ENCODE measurements around the gene PADI3. TPM values are rescaled to one million over a fixed set of nuclear protein-coding genes. Genes with fewer than 3 reads are reported as not detected.

The PADI3 gene
- total RNA-seq, 1 experiment from 2014 or later, result 2.5 TPM

DNA sequence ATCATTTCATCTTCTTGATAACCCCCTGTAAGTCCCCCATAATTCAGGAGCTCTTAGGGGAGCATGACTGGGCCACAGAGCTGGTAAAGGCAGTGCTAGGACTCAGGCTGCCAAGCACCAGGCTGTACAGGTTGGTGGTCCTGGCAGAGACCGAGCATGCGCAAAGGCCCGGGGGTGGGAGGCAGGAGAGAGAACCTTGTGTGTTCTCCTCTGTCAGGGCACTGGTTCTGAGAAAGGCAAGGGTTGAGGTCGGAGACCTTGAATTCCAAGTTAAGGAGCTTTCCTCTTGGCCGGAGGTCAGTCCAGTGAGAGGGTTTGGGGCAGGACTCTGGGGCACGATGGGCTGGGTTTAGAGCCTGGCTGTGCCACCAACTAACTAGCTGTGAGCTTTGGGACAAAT lies 23.2 kb downstream of the PADI3 start:
- Histone ChIP-seq H3K4ac (ENCODE audit: low read depth, low read length) (no peak overlapping the region), H3T11ph (ENCODE audit: low read length) (no peak overlapping the region), H3K9ac (ENCODE audit: extremely low read depth, insufficient read length, low read length) (no peak overlapping the region), H3K27me3 (ENCODE audit: insufficient read depth, low read length) (no peaks in the 10 kb centered on the region), H3K14ac (ENCODE audit: insufficient read depth, low read length) (no peak overlapping the region), H4K91ac (ENCODE audit: insufficient read length, low read depth, low read length) (no peak overlapping the region), H3K9me3 (ENCODE audit: control insufficient read depth, low read depth, low read length) (no peaks in the 10 kb centered on the region), H2BK20ac (ENCODE audit: low read depth, low read length, poor library complexity, severe bottlenecking) (no peak overlapping the region), H4K8ac (replicated peaks; ENCODE audit: insufficient read length, low read depth, low read length) (no peak overlapping the region), H4K5ac (ENCODE audit: insufficient read length, low read depth, low read length) (no peak overlapping the region), H3K56ac (ENCODE audit: insufficient read length, low read depth, low read length) (no peak overlapping the region), H2BK120ac (ENCODE audit: low read depth, low read length, poor library complexity, severe bottlenecking) (no peak overlapping the region), H3K4me2 (ENCODE audit: insufficient read depth, insufficient read length, low read length) (no peak overlapping the region), H2BK15ac (ENCODE audit: low read depth, low read length) (no peak overlapping the region), H4K20me1 (ENCODE audit: control insufficient read depth, insufficient read depth, insufficient read length) (no peaks in the 10 kb centered on the region), H2AFZ (ENCODE audit: low read length) (no peak overlapping the region), H3K4me1 (ENCODE audit: insufficient read depth, low read length) (no peaks in the 10 kb centered on the region), H3K27ac (ENCODE audit: insufficient read length, low read depth, low read length) (no peak overlapping the region), H3K18ac (ENCODE audit: insufficient read length, low read depth, low read length) (no peak overlapping the region), H3K79me2 (ENCODE audit: insufficient read depth, low read length) (no peaks in the 10 kb centered on the region), H3K23ac (ENCODE audit: insufficient read length, low read depth, low read length) (no peak overlapping the region), H3K23me2 (ENCODE audit: insufficient read length, low read depth, low read length, poor library complexity, severe bottlenecking) (no peaks in the 10 kb centered on the region), H2BK5ac (ENCODE audit: insufficient read length, low read length) (no peak overlapping the region), H2BK12ac (ENCODE audit: insufficient read length, low read depth, low read length) (no peak overlapping the region), H3K79me1 (ENCODE audit: insufficient read depth, low read depth, low read length, poor library complexity, severe bottlenecking) (no peaks in the 10 kb centered on the region), H2AK5ac (ENCODE audit: insufficient read length, low read length) (no peak overlapping the region)
- TF ChIP-seq, protein P1, sequence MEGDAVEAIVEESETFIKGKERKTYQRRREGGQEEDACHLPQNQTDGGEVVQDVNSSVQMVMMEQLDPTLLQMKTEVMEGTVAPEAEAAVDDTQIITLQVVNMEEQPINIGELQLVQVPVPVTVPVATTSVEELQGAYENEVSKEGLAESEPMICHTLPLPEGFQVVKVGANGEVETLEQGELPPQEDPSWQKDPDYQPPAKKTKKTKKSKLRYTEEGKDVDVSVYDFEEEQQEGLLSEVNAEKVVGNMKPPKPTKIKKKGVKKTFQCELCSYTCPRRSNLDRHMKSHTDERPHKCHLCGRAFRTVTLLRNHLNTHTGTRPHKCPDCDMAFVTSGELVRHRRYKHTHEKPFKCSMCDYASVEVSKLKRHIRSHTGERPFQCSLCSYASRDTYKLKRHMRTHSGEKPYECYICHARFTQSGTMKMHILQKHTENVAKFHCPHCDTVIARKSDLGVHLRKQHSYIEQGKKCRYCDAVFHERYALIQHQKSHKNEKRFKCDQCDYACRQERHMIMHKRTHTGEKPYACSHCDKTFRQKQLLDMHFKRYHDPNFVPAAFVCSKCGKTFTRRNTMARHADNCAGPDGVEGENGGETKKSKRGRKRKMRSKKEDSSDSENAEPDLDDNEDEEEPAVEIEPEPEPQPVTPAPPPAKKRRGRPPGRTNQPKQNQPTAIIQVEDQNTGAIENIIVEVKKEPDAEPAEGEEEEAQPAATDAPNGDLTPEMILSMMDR (conservative IDR thresholded peaks at IDR 0.05), result no peak
- no peak overlapping the region for H3K27ac Mint-ChIP-seq
- no peaks in the 10 kb centered on the region for H3K36me3 Mint-ChIP-seq (ENCODE audit: insufficient read depth in 1 of 3, low read depth in 3 of 3)
- no CpG with 5 or more reads among the region's 6 CpGs for WGBS (ENCODE audit: extremely low coverage, insufficient read length, low lambda C conversion rate)
- no peaks in the 10 kb centered on the region for H3K4me1 Mint-ChIP-seq
- H3K4me3 Mint-ChIP-seq, result no peak overlapping the region
- H3K27me3 Mint-ChIP-seq (ENCODE audit: low read depth), result no peaks in the 10 kb centered on the region; the same call in 1 of the 2 replicates
- H3K9me3 Mint-ChIP-seq, result no peaks in the 10 kb centered on the region
- DNase-seq, result no peak

Measured in H9 (cell line).